Measurements from ENCODE around the gene HERC2. TPM values are rescaled to one million over a fixed set of nuclear protein-coding genes. Genes with fewer than 3 reads are reported as not detected.

Gene HERC2
- total and polyA plus RNA-seq, 9 donors = 33.3 to 83.3 (median 48.9) TPM

DNA sequence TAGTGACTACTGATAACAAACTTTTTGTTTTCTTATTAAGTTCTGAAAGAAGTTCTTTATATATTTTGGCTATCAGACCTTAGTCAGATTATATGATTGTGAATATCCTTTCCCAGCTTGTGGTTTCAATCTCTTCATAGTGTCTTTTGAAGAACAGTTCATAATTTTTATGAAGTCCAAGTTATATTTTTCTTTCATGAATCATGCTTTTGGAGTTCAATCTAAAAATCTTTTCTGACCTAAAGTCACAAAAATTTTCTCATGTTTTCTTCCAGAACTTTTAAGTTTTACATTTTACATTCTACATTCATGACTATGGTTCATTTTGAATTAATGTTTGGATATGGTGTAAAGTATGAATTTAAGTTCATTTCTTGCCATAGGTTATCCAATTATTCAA is 188.7 kb downstream of the HERC2 start:
- no peak overlapping the region for H3K4me3 ChIP-seq

DNA sequence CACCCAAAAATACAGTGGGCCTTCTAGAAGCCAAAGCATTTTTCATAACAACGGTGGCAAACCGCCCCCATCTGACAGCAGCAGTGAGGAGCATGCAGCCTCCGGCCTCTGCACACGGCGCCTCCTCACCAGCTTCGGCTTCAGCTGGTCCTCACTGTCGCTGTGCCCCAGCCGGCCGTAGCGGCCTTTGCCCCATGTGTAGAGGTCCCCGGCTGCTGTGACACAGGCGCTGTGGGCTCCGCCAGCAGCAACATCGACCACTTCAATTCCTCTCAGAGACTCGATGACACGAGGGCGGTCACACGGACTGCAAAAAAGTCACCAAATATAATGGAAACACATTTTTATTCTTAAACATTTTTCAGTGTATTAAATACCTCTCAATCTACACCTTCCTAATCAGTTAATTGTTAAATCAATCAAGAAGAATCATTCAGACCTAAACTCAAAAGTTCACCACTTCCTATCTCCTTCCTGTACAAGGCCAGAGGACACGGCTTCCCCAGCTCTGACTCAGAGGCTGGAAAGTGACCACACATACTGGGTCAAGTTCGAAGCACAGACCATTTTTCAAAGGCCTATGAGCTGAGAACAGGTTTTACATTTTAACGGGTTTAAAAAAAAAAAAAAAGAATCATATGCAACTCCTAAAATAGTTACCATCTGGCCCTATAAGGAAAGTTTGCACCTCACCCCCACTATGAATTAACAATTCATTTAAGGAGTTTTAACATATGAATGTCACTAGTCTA is 189.3 kb downstream of the HERC2 start:
- Histone ChIP-seq H3K27me3 (no peaks in the 10 kb centered on the region), H3K4me1 (ENCODE audit: insufficient read depth) (no peaks in the 10 kb centered on the region), H3K27ac (no peak overlapping the region), H3K9me3 (no peaks in the 10 kb centered on the region), H3K4me3 (no peak overlapping the region), H3K36me3 (no peaks in the 10 kb centered on the region)
- 83 to 86% (median 84%) methylated on average over 21 of the region's 21 CpGs for WGBS, 3 donors
- intact Hi-C loops (cut with DNase I) = no loop called here
- TF ChIP-seq POLR2A (IDR thresholded peaks at IDR 0.05) = no peak
- TF ChIP-seq EP300 (IDR thresholded peaks at IDR 0.05) = no peak
- no peak for TF ChIP-seq CTCF (IDR thresholded peaks at IDR 0.05)
- no peak for DNase-seq

More for the DNA sequence above, 188.7 kb downstream of the HERC2 start:
- TF ChIP-seq POLR2A (IDR thresholded peaks at IDR 0.05) (no peak), EP300 (IDR thresholded peaks at IDR 0.05) (no peak), CTCF (IDR thresholded peaks at IDR 0.05) (no peak)
- Histone ChIP-seq H3K27ac (no peak overlapping the region), H3K36me3 (no peaks in the 10 kb centered on the region), H3K4me1 (ENCODE audit: insufficient read depth) (no peaks in the 10 kb centered on the region), H3K9me3 (no peaks in the 10 kb centered on the region), H3K27me3 (no peaks in the 10 kb centered on the region)
- no peak for DNase-seq
- intact Hi-C loops (cut with DNase I) = no loop called here

DNA sequence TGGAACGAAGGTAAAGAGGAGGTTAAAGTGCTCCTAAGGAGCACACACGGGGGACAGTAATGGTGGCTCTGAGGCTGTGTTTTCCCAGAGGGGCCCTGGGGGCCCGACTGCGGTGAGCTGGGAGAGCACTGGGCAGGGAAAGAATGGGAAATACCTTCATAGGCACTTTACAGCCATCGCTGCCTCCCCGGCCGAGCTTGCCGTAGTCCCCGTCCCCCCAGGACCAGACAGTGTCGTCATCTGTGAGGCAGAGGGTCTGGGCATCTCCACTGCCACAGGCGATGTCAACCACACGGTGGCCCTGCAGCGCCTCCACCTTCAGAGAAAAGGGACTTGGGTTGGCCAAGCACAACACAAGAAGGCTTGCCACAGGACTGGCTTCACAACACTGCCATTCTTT is 190.0 kb downstream of the HERC2 start:
- H3K27me3 ChIP-seq = no peaks in the 10 kb centered on the region
- TF ChIP-seq POLR2A (IDR thresholded peaks at IDR 0.05) = no peak
- no peak for TF ChIP-seq EP300 (IDR thresholded peaks at IDR 0.05)
- no peak for TF ChIP-seq CTCF (IDR thresholded peaks at IDR 0.05)
- H3K27ac ChIP-seq = no peak overlapping the region
- no peaks in the 10 kb centered on the region for H3K9me3 ChIP-seq
- intact Hi-C loops (cut with DNase I) = no loop called here
- DNase-seq = no peak
- no peaks in the 10 kb centered on the region for H3K36me3 ChIP-seq
- H3K4me1 ChIP-seq (ENCODE audit: insufficient read depth) = no peaks in the 10 kb centered on the region
- 88 to 89% (median 88%) methylated on average over 13 of the region's 13 CpGs for WGBS, 3 donors
- no peak overlapping the region for H3K4me3 ChIP-seq

GRCh38 chr15:28131400-28131799 is 190.6 kb downstream of the HERC2 start:
- no peak for DNase-seq
- intact Hi-C loops (cut with DNase I) = no loop called here
- TF ChIP-seq CTCF (IDR thresholded peaks at IDR 0.05) (no peak), POLR2A (IDR thresholded peaks at IDR 0.05) (no peak), EP300 (IDR thresholded peaks at IDR 0.05) (no peak)
- no peak overlapping the region for H3K4me3 ChIP-seq
- WGBS, 3 donors = 96 to 98% (median 96%) methylated on average over 13 of the region's 13 CpGs
- H3K9me3 ChIP-seq = no peaks in the 10 kb centered on the region
- H3K27me3 ChIP-seq = no peaks in the 10 kb centered on the region
- H3K36me3 ChIP-seq = no peaks in the 10 kb centered on the region
- no peaks in the 10 kb centered on the region for H3K4me1 ChIP-seq (ENCODE audit: insufficient read depth)
- no peak overlapping the region for H3K27ac ChIP-seq

All from ovary (tissue), 9 donors.